Measurements from ENCODE around the gene SYT9.
A peak's percentile ranks its signal among the peaks of the same experiment; 100 is the strongest.

The SYT9 gene

GRCh38 chr11:7488681-7489080, 237.0 kb downstream of the SYT9 start:
- no peak overlapping the region for H3K4me3 ChIP-seq (ENCODE audit: low read length)
- no peak for DNase-seq (ENCODE audit: low read depth, low spot score)

DNA sequence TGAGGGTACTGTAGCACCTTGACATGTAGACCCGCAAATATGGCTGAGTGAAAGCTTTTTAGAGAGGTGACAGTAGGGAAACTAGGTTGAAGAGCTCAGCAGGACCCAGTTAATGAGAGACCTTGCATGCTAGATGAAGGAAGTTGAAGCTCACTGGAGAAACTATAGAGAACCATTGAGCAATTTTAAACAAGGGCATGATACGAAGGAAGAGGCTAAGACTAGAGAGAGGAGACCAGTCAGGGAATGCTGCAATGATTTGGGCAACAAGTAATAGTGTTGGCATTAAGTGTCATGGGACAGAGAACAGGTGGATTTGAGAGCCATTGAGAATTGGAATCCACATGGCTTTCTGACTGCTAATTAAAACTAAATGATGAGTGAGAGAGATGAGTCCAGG, 237.7 kb downstream of the SYT9 start:
- no peak overlapping the region for H3K4me3 ChIP-seq (ENCODE audit: low read length)
- no peak for DNase-seq (ENCODE audit: low read depth, low spot score)

DNA sequence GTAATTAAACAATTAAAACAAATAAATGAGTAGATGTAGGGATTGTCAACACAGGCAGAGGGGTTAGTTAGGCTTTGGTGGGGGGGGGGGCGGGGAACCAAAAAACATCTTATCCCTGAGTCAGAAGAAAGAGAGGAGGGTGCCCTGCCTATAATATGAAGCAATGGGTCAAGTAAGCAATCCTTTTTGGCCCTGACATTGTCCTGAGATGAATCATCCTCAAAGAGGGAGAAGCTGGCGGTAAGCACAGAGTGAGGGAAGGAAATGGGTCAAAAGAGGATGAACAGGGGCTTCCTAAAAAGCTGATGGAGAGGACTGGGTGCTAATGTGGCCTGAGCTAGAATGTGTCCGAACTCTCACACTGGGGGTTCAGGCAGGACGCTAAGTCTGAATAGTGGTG, 238.3 kb downstream of the SYT9 start:
- H3K4me3 ChIP-seq (ENCODE audit: low read length): no peak overlapping the region
- DNase-seq (ENCODE audit: low read depth, low spot score): no peak

GRCh38 chr11:7490535-7490934, 238.8 kb downstream of the SYT9 start:
- H3K4me3 ChIP-seq (ENCODE audit: low read length): no peak overlapping the region
- no peak for DNase-seq (ENCODE audit: low read depth, low spot score)

DNA sequence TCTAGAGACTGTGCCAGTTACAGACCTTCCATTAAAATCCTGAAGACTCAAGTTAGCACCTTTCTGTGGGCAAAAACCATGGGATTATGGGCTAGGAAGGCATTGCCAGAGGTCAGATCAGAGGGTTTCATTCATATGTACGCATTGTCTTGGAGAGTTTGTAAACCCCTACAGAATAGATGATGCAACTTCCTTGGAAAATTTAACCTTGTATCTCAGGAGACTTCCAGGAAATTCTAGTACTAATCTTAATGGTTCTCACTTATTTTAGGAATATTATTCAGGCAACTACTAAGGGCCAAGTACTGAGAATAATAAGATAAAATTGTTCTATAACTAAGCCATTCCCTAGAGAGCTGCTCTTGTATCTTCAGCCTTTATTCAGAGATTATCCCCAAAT, 240.5 kb downstream of the SYT9 start:
- H3K4me3 ChIP-seq (ENCODE audit: low read length): no peak overlapping the region
- no peak for DNase-seq (ENCODE audit: low read depth, low spot score)

DNA sequence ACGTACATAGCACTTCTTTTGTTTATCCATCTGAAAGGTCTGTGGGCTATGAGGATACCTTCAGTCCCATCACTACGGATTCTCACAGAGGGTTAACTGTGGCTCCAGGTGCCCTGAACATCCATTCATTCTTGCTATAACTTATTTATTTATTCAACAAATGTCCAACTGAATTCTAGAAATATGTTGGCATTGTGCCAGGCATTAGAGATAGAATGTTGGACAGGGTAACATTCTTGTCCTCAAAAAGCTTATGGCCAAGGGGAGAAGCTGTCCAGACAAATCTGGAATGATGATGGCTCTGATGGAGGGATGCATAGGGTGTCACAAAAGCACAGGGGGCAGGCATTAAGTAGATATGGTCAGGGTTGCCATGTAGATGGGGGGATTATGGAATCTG, 242.0 kb downstream of the SYT9 start:
- H3K4me3 ChIP-seq (ENCODE audit: low read length): no peak overlapping the region
- no peak for DNase-seq (ENCODE audit: low read depth, low spot score)

DNA sequence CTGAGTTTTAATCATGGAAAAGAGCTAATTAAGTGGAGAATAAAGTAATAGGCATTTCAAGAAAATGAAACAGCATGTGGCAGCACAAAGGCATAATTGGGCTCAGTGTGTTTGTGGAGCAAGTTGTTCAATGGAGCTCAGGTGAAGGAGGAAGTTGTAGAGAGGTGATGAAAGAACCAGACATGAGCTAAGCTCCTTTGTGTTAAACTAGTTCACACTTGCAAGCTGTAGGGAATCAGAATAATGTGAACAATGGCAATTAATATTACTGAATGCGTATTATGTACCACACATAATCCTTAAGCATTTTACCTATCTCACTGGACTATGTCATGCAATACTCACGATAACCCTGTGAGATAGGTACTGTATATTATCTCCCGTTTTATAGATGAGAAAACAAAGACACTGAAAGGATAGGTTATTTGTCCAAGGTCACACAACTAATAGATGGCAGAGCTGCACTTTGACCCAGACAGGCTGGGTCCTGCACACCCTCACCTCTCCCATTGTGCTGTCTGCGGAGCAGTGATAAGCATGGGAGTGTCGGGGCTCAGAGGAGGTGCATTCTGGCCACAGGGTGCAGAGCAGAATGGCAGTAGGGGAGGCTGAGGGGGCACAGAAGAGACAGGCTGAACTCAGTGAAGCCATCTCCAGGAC, 242.5 kb downstream of the SYT9 start:
- H3K4me3 ChIP-seq (ENCODE audit: low read length): no peak overlapping the region
- no peak for DNase-seq (ENCODE audit: low read depth, low spot score)

GRCh38 chr11:7495882-7496551, 244.3 kb downstream of the SYT9 start:
- DNase-seq (ENCODE audit: low read depth, low spot score): no peak
- no peak overlapping the region for H3K4me3 ChIP-seq (ENCODE audit: low read length)

- no peak overlapping the region for H3K4me3 ChIP-seq (ENCODE audit: low read length)
- no peak for DNase-seq (ENCODE audit: low read depth, low spot score)
Measured at GRCh38 chr11:7498193-7498592, 246.5 kb downstream of the SYT9 start.

GRCh38 chr11:7499081-7499480, 247.4 kb downstream of the SYT9 start:
- no peak for DNase-seq (ENCODE audit: low read depth, low spot score)
- no peak overlapping the region for H3K4me3 ChIP-seq (ENCODE audit: low read length)

DNA sequence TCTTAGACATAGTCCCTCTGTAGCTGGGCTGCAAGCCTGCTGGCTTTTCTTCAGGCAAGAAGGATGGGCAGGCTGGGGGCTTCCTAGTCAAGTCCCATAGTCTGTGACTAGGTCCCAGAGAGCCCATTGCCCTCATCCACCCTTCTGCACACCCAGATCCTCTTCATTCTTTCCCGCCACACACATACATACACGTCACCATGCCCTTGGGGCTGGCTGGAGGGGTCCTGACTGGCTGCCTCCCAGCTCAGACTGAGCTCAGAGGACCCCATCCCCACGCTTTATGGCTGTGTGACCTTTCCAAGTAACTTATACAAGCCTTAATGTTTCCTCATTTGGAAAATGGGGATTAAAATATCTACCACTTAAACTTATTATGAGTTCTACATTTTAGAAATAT, 248.5 kb downstream of the SYT9 start:
- DNase-seq (ENCODE audit: low read depth, low spot score): no peak
- H3K4me3 ChIP-seq (ENCODE audit: low read length): no peak overlapping the region

DNA sequence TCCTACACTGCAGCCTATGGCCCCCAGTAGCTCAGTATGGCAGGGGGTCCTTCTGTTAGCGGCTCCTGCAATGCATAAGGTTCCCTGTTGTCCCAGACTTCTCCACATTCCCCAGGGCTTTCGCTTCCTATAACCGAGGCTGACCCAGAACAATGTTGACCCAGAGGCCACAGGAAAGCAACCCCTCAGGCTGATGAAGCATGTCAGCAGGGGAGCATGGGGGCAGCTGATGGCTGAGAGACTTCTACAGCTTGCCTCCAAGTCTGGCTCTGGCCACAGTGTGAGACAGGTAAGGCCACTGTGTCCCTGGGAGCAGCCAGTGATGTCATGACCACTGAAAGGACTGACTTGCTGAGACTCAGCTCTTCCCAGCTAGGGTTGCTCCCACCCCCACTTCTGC, 249.5 kb downstream of the SYT9 start:
- H3K4me3 ChIP-seq (ENCODE audit: low read length): no peak overlapping the region
- no peak for DNase-seq (ENCODE audit: low read depth, low spot score)

DNA sequence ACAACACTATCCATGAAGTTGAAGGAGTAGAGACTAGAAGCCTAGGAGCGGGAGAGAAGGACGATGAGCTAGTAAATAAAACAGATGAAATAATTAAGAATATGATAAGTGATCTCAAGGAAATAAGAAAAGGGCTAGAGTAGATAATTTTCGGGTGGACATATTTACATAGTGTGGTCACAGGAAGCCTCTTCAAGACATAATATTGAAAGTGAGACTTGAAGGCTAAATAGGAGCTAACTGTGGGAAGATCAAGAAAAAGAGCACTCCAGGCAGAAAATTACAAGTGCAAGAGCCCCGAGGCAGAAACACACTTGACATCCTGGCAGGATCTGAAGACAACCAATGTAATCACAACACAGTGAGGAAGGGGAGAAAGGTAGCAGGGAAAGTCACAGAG, 250.2 kb downstream of the SYT9 start:
- no peak overlapping the region for H3K4me3 ChIP-seq (ENCODE audit: low read length)
- no peak for DNase-seq (ENCODE audit: low read depth, low spot score)

DNA sequence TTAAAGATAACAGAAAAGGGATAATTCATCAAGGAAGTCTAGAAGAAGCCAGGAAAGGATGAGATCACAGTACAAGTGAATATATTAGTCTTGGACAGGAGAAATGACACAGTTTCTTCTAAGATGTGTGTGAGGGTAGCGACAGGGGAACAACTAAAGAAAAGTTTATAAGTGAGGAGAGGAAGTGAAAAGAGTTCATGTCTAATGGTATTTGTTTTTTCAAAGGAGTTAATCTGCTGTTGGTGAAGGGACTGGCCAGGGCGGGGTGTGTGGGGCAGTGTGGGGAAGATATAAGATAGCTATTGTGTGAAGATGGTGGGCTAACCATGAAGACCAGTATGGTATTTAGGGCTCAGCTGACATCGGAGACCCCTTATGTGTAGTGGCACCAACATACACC, 254.5 kb downstream of the SYT9 start:
- DNase-seq (ENCODE audit: low read depth, low spot score): no peak
- H3K4me3 ChIP-seq (ENCODE audit: low read length): no peak overlapping the region

DNA sequence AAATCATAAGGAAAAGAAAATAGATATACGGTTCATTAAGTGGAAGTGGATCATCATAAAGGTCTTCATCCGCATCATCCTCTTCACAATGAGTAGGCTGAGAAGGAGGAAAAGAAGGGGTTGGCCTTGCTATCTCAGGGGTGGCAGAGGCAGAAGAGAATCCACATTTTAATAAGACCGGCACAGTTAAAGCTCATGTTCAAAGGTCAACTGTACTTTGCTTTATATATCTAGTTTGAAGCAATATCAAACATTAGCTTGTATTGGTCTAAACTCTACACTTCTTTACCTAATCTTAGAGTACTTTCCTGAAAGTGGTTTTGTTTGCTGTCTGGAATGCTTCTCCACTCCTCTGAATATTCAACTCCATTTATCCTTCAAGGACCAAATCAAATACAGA, 256.4 kb downstream of the SYT9 start:
- H3K4me3 ChIP-seq (ENCODE audit: low read length): no peak overlapping the region
- DNase-seq (ENCODE audit: low read depth, low spot score): no peak

DNA sequence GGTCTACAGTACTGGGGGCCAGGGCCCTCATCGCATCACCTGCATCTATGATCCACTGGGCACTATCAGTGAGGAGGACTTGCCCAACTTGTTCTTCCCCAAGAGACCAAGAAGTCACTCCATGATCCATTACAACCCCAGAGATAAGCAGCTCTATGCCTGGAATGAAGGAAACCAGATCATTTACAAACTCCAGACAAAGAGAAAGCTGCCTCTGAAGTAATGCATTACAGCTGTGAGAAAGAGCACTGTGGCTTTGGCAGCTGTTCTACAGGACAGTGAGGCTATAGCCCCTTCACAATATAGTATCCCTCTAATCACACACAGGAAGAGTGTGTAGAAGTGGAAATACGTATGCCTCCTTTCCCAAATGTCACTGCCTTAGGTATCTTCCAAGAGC, 258.3 kb downstream of the SYT9 start:
- no peak overlapping the region for H3K4me3 ChIP-seq (ENCODE audit: low read length)
- DNase-seq (ENCODE audit: low read depth, low spot score): no peak

DNA sequence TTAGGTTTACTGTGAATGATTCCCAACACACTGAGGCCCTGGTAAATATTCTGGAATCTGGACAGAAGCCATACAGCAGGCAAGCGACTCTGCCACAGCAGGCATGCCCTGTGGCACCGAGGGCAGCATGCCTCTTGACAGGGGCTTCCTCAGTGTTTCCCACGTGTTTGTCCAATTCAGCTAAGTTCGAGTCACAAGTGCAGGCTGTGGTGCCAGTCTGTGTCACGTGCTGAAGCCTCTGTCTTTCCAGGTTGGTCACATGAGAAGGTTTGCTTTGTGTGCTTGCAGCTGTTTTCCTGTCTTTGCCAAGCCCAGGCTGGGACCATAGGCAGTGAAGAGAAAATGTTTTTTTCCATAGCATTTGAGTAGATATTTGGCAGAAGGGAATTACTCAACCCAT, 259.7 kb downstream of the SYT9 start:
- DNase-seq (ENCODE audit: low read depth, low spot score): no peak
- H3K4me3 ChIP-seq (ENCODE audit: low read length): no peak overlapping the region

DNA sequence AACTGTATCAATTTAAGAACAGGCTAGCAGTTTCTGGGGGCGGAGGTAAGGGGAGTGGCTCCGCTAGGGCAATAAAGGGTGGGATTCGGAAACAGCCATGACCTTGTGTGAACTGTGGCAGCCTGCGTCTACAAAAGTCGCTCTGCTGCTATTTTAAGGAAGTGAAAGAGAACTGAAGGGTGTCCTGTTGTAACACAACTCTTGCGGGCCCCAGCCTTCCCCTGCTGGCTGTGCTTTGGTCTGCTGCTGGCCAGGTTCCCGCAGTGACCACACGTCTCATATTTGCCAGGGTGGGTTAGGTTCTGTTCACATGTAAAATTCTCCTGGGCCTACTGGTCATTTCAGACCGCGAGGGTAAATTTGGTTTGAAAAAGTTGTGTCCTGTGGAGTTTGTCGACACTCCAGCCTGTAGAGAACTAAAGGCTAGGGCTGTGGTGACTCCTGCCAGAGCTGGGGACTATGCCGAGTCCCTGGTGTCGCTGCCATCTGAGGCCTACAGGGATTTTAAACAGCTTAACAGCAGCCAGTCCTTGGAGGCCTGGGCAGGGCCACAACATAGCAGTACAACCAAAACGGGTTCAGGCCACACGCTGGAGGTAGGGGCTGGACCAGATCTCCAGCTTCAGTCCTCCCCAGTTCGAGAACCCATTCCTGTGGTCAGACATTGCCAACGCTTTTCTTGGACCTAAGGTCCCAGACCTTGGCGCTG, 261.0 kb downstream of the SYT9 start:
- H3K4me3 ChIP-seq (ENCODE audit: low read length): peak overlapping the region; percentile 67
- no peak for DNase-seq (ENCODE audit: low read depth, low spot score)

- peak within 1 kb of the TSS; percentile 67 for H3K4me3 ChIP-seq (ENCODE audit: low read length)
- DNase-seq (ENCODE audit: low read depth, low spot score): peak; percentile 37
Measured at GRCh38 chr11:7513234-7514098, 261.8 kb downstream of the SYT9 start, which contains the start of gene PPFIBP2. Gene PPFIBP2 (plus strand): TSS chr11:7513999. CDS start chr11:7549476, 35,477 bp downstream.
